GM18520 (cell line): ENCODE results near the gene TMEM223.
"Not testable (repeated sequence)": the region's sequence is repeated elsewhere in the genome, so short reads cannot be mapped to it uniquely, and the experiment has no call there.

Source experiments
- ATAC-seq: cut with Tn5 transposase; IDR thresholded peaks from one replicate; pipeline ENCODE4 v1.9.1; 2021; ENCODE audit not compliant: unreplicated experiment

Gene TMEM223

DNA sequence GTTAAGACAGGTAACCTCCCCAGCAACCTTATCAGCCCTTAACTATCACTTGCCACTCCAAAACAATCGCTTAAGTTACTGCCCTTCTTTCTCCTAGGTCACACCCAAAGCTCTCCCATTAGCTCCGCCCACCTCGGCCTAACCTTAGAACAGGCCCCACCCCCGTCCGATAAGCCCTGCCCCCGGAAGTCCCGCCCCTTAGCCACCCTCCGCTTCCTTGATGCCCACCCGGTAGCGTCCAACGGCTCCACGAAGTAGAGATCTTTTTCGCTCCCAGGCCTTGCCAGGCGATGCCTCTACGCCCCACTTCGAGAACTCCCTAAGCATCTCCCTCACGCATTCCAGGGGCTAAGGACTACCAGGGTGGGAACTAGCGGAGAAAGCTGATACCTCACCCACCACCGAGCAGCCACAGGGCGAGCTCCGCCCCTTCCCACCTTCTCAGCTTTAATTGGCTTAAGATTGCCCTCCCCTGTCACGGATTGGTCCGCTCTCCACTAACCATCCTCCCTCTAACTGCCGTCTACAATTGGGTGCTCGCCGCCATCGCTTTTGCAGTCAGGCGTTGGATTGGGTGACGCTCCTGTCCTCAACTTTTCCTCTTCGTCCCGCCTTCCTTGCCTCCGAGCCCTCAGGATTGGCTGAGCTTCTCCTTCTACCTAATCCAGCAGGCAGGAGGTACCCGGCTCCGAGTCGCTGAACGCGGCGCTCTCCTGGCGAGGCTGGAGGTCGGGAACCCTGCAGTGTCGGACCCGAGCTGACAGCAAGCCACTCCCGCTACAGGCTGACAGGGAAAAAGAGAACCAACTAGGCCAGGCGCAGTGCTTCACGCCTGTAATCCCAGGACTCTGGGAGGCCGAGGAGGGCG lies 37.8 kb downstream of the TMEM223 start, which contains the start of gene ZBTB3:
Gene ZBTB3 (minus strand): TSS at position 425 of the 868 bp plus-strand sequence. CDS start 496 bp downstream, outside the sequence.
- peak; percentile 98 for ATAC-seq

DNA sequence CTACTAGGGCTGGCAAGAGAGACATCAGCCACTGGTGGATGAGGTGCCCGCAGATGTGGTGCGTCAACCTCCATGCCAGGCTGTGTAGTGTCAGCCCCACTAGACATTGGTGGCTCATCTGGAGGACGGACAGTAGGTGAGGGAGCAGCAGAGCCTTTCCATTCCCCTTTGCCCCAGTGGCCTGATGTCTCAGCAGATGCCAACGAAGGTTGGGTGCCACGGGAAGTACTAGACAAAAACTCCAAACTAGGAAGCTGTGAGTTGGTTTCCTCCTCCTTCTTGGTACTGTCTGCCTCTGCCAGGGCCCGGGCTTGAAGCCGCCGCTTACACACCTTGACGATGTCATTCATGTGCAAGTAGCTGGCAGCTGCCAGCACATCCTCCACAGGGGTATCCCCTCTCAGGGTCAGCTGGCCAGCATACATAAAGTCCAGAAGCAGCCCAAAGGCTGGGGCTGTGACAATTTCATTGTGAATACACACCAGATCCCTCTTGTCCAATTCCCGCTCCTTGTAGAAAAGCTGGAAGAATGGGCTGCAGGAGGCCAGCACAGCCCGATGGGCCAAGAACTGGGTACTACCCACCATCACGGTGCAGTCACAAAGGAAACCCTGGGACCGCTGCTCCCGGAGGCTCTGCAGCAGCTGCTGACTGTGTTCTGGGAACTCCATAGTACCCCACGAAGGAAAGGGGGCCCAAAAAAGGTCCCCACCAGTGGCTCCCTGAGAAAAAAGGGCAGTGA lies 38.6 kb downstream of the TMEM223 start:
- ATAC-seq: no peak

DNA sequence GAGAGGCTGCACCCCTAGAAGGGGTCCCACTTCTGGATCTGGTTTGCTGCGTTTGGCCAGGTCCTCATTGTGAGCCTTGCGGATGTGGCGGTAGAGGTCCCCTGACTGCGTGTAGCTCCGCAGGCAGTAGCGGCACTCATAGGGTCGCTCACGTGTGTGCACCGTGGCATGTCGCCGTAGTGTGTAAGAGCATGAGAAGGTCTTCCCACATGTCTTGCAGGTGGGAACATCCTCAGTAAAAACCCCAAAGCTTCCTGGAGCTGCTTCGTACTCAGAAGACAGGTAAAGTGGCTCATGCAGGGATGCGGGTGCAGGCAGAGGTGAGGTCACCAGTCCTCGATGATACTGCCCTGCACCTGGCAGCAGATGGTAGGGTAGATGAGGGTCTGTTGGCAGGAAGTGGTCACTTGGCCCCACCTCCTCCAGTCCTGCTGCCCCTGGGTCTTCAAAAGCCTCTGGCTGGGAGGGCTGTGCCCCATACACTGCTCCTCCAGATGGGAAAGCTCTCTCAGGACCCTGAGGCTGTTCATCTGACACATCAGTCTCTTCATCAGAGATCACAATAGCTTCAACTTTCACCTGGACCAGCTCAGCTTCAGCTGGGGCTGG lies 39.5 kb downstream of the TMEM223 start:
- ATAC-seq: no peak

DNA sequence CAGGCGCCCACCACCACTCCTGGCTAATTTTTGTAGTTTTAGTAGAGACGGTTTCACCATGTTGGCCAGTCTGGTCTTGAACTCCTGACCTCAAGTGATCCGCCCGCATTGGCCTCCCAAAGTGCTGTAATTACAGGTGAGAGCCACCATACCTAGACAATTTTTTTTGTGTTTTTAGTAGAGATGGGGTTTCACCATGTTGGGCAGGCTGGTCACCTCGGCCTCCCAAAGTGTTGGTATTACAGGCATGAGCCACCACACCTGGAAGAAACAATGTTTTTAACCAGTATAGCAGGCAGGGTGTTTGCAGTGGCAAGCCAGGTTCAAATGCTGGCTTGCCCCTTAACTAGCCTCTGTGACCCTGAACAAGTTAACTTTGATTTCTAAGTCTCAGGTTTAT lies 41.9 kb downstream of the TMEM223 start:
- ATAC-seq: not testable (repeated sequence)

GRCh38 chr11:62747475-62748160 lies 44.2 kb downstream of the TMEM223 start:
- no peak for ATAC-seq
